RKO (cell line): ENCODE results near the gene CDIPT.
A peak's percentile ranks its signal among the peaks of the same experiment; 100 is the strongest.
"Not testable (repeated sequence)": the region's sequence is repeated elsewhere in the genome, so short reads cannot be mapped to it uniquely, and the experiment has no call there.

Experiments used
- DNase-seq: peaks from one replicate; pipeline ENCODE4 v3.0.0-alpha.2; 2016; ENCODE audit warnings: low spot score

Gene CDIPT, protein sequence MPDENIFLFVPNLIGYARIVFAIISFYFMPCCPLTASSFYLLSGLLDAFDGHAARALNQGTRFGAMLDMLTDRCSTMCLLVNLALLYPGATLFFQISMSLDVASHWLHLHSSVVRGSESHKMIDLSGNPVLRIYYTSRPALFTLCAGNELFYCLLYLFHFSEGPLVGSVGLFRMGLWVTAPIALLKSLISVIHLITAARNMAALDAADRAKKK

DNA sequence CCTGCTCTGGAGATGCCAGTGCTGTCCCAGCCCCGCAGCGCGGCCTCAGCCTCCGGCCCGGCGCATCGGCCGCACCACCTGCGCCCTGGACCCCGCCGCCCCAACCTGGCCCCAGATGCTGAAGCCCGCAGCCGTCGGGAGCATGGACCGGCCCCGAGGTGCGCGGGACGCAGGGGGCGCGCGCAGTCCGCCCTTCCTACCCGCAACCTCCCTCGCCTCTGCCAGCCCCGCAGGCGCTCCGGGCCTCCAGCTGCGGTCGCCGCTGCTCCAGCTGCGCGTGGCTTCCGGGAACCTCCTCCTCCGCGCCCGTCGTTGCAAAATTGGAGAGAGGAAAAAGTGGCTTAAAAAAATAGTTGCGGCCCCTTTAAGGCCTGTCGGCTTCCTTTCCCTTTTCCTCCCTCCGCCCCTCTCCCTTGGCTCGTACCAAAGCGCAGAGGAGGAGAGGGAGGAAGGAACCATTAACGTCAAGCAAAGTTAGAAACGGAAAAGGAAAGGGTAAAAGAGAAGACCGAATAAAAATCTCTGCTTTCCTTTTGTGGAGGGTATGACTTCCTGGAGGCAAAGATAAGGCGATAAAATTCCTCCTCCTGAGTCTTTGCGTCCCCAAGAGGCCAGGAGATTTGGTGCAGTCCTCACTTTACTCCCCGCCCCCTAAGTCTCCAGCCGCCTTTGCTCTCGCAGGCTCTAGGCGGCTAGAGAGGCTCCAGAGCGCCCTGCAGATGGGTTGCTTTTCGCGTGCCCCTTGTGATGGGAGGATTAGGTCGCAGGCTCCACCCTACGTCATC, at the start of gene CDIPT:
TSS of gene CDIPT (minus strand) at position 343 of the 785 bp plus-strand sequence. CDS start 369 bp downstream, outside the sequence.
- DNase-seq, result peak; percentile 97

DNA sequence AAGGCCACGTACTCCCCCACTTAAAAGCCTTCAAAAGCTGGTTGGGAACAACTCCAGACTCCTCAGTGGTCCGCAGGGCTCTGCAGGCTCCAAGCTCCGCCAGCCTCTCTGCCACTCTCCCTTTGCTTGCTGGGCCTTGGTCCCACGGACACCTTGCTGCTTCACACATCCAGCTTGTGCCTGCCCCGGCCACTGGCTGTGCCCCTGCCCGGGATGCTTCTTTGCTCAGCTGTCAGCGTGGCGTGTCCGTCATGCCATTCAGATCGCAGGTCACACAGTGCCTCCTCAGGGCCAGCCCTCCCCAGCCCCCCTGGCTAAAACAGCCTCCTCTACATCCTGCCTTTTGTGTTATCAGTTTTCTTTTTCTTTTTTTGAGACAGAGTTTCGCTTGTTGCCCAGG, 49.1 kb upstream of the CDIPT start:
- DNase-seq, result no peak

DNA sequence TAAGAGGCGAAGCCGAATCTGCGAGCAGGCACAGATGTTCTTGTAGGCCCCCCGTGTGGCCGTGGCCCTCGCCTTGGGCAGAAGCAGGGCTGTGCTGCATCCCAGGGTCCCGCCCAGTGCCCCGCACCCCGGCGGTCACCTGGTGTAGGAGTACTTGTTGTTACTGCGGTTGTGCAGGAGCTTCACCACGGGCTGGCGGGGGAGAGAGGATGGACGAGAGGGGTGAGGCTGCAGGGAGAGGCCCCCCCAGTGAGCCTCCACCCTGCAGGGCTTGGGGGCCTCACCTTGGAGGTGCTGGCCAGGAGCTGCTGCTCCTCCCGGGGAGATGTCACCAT, 48.6 kb upstream of the CDIPT start:
- DNase-seq, result no peak

DNA sequence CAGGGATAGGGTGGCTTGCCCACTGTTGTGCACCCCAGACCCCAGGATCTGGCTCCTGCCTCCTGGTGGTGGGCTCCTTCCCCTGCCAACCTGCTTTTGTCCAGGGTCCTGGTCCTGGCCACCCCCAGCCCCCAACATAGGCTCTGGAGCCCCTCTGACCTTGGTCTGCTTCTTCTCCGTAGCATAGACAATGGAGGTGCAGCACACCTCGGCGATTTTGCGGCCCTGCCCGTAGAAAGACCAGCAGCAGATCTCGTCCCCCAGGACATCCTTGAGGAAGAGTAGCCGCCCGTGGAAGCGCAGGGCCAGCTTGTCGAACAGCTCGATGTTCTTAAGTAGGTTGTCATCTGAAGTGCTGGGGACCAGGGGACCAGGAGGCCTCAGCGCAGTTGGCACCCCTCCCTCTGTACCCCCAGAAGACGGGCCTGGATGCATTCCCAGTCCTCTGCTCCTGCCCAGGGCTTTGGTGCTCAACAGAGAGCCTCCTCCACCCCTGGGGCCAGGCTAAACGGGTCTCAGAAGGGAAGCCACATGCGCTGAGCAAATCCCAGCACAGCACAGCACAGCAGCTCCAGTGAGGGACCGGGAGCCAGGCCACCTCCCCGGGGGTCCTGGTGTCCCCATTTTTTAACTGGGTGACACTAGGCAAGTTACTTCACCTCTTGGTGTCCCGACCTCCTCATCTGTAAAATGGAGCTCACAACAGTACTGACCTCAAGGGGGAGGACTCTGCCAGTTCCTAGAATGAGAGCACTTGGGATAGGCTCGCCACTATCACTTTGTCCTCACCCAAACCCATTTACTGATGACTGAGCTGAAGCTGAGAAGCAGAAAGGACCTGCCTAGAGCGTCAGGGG, 48.0 kb upstream of the CDIPT start:
- no peak for DNase-seq

DNA sequence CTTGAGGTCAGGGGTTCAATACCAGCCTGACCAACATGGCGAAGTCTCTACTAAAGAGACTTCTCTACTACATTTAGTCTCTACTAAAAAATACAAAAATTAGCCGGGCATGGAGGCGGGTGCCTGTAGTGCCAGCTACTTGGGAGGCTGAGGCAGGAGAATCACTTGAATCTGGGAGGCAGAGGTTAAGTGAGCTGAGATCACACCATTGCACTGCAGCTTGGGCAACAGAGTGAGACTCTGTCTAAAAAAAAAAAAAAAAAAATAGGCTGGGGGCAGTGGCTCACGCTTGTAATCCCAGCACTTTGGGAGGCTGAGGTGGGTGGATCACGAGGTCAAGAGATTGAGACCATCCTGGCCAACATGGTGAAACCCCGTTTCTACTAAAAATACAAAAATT, 46.8 kb upstream of the CDIPT start:
- DNase-seq, result not testable (repeated sequence)

DNA sequence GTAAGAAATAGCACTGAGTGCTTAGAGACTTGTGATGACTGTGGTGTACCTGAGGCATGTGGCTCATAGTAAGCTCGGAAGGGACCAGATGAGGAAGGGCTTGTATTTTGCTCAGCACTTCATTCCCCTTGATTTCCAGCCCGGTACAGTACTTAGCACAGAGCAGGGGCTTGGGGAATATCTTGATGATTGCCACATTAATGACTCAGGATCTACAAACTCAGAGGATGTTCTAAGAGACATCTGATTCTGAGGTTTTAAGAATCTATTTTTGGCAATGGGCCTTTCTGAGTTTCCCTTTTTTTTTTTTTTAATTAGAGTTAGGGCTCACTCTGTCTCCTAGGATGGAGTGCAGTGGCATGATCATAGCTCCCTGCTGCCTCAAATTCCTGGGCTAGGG, 46.4 kb upstream of the CDIPT start:
- no peak for DNase-seq

DNA sequence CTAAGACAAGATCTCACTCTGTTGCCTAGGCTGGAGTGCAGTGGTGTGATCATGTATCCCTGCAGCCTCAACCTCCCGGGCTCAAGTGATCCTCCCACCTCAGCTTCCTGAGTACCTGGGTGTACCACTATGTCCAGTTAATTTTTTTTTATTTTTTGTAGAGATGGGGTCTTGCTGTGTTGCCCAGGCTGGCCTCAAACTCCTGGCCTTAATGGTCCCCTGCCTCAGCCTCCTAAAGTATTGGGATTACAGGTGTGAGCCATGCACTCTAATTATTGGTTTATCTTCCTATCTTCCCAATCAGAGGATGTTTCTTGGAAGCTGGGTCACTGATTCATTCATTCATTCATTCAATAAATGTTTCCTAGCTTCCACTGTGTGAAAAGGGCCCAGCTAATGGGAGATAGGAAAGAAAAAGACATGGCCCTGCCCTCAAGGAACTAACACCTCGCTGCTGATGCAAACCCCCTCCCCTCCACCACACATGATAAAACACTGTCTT, 45.7 kb upstream of the CDIPT start:
- no peak for DNase-seq

DNA sequence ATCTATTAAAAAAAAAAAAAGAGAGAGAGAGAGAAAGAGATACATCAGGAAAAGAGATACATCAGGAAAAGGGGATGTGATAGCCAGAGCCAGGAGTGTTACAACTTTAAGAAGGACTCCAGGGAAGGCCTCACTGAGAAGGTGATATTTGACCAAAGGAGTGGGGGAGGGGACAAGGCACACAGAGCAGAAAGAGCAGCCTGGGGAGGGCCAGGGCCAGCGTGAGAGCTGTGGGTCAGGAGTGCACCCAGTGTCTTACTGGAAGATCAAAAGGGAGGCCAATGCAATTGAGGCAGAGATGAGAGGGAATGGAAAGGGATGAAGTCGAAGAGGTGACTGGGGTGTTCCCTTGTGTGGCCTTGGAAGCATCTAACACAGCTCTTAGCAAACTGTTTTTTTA, 44.9 kb upstream of the CDIPT start:
- no peak for DNase-seq

DNA sequence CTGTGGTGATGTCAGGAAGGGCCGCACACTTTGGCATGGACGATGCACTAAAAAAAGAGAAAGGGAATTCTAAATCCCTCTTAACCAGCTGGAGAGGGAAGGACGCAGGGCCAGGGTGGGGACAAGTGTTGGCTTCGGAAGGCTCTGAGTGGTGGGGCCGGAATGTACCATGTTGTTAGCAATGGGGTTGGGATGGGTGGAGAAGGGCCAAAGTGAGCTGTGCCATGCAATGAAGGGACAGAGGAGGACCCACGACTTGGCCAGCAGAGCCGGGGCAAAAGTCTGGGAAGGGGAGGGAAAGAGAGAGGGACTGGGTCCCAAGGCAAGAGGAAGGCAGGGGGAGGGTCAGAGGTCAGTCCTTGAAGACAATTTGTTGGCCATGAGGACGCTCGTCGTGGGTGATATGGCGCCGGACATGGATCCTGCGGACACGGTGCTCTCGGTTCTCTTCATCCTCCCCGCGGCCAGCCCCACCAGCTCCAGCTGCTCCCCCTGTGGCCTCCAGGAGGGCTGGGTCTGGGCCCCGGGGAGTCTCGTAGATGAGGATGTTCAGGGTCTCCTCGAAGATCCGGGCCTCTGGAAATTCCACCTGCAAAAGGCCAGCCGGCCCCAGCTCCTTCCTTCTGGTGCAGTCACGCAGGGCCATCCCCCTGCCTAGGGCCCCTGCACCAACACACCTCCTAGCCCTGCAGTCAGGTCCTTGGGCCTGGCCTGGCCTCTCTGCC, 43.7 kb upstream of the CDIPT start:
- no peak for DNase-seq

DNA sequence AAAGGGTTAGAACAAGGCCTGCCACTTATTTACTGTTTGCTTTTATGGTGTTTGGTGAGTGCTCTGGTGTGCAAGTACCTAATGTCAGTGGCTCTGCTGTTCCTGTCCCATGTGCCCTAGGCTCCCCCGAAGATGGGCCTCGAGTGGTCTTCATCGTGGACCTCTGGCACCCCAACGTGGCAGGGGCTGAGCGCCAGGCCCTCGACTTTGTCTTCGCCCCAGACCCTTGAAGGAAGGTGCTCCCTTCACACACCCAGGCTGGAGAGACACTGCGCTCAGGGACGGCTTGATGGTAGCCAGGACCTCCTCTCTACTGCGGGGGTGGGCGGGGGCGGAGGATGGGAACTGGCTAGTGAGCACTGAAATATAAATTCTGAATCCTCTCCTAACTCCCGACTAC, 42.6 kb upstream of the CDIPT start:
- no peak for DNase-seq

DNA sequence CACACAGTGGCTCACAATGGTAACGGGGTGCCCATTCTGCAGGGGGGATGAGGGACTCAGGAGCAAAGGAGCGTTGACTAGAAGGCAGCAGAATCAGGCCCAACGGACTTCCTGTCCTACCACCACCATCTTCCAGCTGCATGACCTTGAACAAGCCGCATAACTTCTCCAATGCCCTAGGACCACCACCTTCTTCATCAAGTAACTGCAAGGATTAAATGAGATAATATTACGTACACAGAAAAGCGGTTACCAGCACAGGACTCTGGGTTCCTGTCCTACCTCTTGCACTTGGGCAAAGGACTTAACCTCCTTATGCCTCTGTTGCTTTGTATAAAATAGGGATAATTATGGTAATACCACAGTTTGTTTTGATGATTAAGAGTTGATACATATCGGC, 41.9 kb upstream of the CDIPT start:
- DNase-seq, result no peak

DNA sequence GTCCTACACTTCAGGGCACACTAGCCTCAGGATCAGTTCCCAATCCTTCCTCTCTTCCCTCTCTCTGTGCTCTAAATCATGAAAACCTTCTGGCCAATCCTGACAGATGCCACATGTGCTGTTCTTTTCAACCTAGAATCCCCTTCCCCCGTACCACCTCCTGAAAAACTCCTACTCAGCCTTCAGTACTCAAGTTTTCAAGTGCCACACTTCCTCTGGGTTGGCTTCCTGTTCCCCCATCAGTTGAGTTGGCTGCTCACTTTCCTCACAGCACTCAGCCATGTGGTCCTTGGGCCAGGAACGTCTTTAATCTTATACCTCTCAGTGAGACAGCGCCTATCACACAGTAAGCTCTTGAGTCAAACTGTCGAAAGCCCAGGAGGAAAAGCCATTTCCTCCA, 40.6 kb upstream of the CDIPT start:
- no peak for DNase-seq

DNA sequence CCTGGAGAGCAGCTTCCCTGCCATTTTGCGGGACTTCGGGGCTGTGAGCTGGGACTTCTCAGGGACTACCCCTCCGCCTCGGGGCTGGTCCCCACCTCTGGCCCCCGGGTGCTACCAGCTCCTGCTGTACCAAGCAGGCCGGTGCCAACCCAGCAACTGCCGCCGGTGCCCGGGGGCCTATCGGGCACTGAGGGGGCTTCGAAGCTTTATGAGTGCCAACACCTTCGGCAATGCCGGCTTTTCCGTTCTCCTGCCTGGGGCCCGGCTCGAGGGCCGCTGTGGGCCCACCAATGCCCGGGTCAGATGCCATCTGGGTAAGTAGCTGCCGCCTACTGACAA, 38.5 kb upstream of the CDIPT start:
- no peak for DNase-seq

DNA sequence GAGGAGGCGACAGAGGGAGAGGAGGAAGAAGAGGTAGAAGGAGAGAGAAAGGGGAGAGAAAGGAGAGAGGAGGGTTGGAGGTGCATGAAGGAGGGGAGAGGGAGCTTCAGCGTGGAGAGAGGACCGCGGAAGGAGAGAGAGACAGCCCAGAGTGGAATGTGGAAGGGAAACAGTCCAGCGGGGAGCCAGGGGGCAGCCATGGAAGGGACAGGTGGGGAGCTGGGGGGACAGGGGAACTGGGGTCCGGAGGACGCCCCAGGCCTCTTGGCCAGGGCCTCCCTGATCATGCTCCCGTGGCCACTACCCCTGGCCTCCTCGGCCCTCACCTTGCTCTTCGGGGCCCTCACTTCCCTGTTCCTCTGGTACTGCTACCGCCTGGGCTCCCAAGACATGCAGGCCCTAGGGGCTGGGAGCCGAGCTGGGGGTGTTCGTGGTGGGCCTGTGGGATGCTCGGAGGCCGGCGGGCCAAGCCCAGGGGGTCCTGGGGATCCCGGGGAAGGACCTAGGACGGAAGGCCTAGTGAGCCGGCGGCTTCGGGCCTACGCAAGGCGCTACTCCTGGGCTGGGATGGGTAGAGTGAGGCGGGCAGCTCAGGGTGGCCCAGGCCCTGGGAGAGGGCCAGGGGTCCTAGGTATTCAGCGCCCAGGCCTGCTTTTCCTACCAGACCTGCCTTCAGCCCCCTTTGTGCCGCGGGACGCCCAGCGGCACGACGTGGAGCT, 38.0 kb upstream of the CDIPT start:
- peak; percentile 41 for DNase-seq

DNA sequence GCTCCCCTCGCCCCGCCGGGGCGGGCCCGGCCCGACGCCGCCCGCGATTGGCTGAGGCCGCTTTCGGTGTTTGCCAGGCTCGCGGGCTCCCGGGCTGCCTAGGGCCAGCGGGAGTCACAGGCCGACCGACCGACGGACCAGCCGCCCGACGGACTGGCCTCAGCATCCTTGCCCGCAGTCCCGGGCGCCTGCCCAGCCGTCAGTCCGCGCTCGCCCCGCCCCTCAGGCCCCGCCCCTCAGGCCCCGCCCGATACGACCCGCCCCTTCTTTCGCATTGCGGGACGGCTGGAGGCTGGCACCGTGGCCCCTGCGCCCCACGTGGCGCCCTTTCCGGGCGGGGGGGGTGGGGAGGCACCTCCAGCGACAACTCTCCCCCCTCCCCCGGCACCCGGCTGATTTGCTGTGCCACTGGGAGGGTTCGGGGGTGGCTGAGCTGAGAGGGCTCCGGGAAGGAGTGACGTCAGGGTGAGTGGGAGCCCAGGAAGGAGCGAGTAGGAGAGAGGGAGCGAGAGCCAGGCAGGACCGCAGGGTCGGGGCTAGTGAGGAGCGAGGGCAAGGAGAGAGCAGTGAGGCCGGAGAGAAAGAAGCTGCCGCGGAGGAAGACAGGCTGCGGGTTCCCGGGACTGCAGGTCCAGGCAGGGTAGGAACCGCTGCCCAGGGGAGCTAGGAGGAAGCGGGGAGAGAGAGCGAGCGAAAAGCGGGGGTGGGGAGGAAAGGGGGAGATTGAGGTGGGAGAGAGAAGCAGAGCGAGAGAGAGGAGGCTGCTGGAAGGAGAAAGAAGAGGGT, 37.3 kb upstream of the CDIPT start, which contains the start of gene ASPHD1:
TSS of gene ASPHD1 (plus strand) at position 387 of the 786 bp plus-strand sequence. CDS start 484 bp downstream, outside the sequence.
- peak; percentile 97 for DNase-seq

DNA sequence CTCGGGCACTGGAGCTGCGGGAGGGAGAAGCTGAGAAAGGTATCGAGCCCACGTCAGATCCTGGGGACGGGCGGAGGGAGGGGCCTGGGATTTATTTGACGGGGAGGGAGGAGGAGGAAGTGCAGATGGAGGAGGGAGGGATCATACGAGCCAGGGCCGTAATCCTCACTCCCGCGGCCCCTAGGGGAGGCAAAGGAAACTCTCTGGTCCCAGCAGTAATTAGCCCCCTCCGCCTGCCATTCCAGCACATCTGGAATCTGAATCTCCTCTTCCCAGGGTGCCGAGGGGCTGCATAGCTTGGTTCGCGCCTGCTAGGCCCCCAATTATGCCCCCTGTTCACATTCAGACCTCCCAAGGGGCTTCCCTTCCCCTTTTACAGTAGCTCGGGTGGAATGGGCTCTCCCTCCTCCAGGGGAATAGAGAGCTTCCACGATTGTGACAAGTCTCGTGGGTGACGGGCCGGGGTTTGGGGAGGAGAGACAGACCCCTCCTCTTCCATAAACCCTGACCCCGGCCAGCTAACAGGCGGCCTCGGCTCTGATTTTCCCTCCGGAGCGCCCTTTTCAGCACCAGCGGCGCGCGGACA, 36.6 kb upstream of the CDIPT start, which contains the start of gene SEZ6L2:
TSS of gene SEZ6L2 (minus strand) at position 35 of the 586 bp plus-strand sequence. CDS start 531 bp downstream, outside the sequence.
- DNase-seq, result peak; percentile 90

DNA sequence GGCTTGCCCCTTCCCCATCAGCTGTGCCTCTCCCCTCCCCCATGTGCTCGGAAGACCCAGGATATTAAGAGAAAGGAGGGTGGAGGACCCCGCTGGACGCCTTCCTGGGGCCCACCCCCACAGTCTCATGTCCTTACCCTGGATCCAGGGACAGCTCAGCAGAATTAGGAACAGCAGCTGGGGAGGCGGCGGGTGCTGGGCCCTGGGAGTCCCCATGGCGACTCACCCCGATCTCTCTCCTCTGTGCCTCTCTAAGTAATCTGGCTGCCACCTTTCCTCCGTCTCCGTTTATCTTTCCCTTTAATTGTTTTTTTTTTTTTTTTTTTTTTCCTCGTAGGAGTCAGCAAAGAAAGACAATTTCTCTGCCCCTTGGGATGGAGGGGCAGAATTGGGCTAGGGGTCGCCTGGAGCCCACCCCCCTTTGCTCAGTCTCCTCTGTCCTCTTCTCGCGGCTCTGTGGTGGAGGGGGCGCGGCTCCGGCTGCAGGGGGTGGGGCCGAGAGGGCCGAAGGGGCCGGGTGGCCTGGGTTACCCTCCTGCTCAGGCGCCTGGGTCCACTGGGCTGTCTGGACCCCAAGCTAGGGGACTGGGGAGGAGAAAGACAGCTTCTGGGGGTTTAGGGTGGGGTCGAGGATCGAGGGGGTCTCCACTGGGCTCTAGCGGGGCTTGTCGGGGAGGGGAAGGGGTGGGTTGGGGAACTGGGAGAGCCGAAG, 35.9 kb upstream of the CDIPT start:
- no peak for DNase-seq

DNA sequence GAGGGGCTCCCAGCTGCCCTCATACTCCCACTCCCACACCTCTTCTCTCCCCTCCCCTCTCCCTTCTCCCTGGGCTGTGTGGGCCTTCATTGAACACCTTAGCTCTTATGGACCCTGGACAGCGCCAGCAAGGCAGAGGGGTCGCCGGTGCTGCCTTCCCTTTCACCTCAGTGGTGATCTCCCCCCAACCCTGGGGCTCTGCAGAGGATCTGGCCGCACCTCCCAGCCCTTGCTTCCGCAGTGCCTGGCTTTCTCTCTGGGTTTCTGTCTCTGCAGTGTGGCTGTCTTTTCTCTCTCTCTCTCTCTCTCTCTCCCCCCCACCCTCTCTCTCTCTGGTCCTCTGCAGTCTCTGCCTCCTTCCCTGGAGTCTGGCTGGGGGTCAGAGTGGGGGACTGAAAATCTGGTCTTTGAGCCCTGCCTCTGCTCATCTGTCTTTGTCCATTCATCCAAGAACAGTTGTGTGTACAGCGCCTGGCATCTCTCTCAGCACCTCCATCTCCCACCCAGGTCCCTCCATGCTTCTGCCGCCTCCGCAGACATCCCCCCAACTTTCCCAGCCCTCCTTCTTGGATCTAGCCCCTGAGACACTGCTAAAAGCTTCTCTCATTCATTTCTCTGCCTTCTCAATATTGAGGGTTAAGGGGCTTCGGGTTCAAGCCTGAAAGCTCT, 35.2 kb upstream of the CDIPT start:
- DNase-seq, result no peak

DNA sequence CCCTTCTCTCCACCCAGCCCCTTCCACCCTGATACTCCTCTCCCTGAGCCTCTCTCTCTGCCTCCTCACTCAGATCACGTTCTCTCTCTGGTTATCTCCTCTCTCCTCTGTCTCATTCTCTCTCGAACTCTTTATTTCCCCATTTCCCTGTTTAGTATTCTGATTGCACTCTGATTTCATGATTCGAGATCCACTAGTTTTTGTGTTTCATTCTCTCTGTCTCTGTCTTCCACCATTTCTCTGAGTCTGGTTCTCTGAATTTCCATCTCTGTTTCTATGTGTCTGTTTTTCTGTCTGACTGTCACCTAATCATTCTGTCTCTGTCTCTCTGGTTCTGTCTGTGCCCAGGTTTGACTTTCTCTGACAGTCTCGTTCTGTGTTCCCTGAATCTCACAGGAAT, 34.3 kb upstream of the CDIPT start:
- no peak for DNase-seq
